A673 (cell line): ENCODE results near the gene CSHL1. TPM values are rescaled to one million over a fixed set of nuclear protein-coding genes. Genes with fewer than 3 reads are reported as not detected.

Experiments
- BruUV-seq: library from RNA; stranded (reverse); fragments of 400-500 nt; replicated peaks from 2 replicates; lab custom pipeline; 2021; lab: Mats Ljungman, UMichigan
- CTCF ChIA-PET: fragments of 300-600 bp; sonication (Branson Sonifier 250); formaldehyde crosslinking; loops from one replicate; lab custom pipeline; 2022; ENCODE audit warnings: antibody characterized with exemption; lab: Charles Lee
- POLR2A ChIA-PET: fragments of 300-600 bp; sonication (Branson Sonifier 250); formaldehyde crosslinking; loops from one replicate; lab custom pipeline; 2022; ENCODE audit warnings: antibody characterized with exemption; ENCODE audit not compliant: low non-redundant PET; lab: Charles Lee
- DNase-seq: peaks from one replicate; pipeline ENCODE4 v3.0.0-alpha.2; 2015; ENCODE audit warnings: low spot score
- H3K27ac ChIP-seq: fragments of 200-600 bp; sonication (generic); 2 replicates; pipeline ENCODE4 v1.5.1; 2016; ENCODE audit warnings: mixed run types, low read depth, mild to moderate bottlenecking, mixed read lengths, antibody characterized with exemption, low read length; ENCODE audit not compliant: poor library complexity, severe bottlenecking
- H3K27me3 ChIP-seq: fragments of 200-600 bp; sonication (generic); replicated peaks from 2 replicates; pipeline ENCODE4 v1.6.1; 2017; ENCODE audit warnings: mixed run types, low read depth, mild to moderate bottlenecking, mixed read lengths, antibody characterized with exemption, low read length; ENCODE audit not compliant: insufficient read depth, poor library complexity
- H3K36me3 ChIP-seq: fragments of 200-600 bp; sonication (generic); 2 replicates; pipeline ENCODE4 v1.6.1; 2016; ENCODE audit warnings: mixed run types, mild to moderate bottlenecking, mixed read lengths, antibody characterized with exemption, low read length; ENCODE audit not compliant: insufficient read depth, poor library complexity, severe bottlenecking
- H3K4me1 ChIP-seq: fragments of 200-600 bp; sonication (generic); 2 replicates; pipeline ENCODE4 v1.6.1; 2017; ENCODE audit warnings: mixed run types, mild to moderate bottlenecking, mixed read lengths, antibody characterized with exemption, low read length; ENCODE audit not compliant: insufficient read depth, poor library complexity, severe bottlenecking
- H3K4me3 ChIP-seq: fragments of 200-600 bp; sonication (generic); 2 replicates; pipeline ENCODE4 v1.5.1; 2016; ENCODE audit warnings: low read depth, mixed run types, mild to moderate bottlenecking, mixed read lengths, low read length; ENCODE audit not compliant: poor library complexity, severe bottlenecking
- H3K9me3 ChIP-seq: fragments of 200-600 bp; sonication (generic); 2 replicates; pipeline ENCODE4 v1.6.1; 2016; ENCODE audit warnings: mixed run types, low read depth, mild to moderate bottlenecking, mixed read lengths, antibody characterized with exemption, low read length; ENCODE audit not compliant: poor library complexity, severe bottlenecking
- EZH2 ChIP-seq: fragments of 200-600 bp; sonication (generic); IDR thresholded peaks from 2 replicates; pipeline ENCODE4 v1.6.1; 2017; ENCODE audit warnings: borderline replicate concordance, low read depth, mild to moderate bottlenecking, mixed read lengths, antibody characterized with exemption, low read length; ENCODE audit not compliant: poor library complexity, severe bottlenecking
- intact Hi-C: fragments of 100-400 bp; cut with micrococcal nuclease; formaldehyde crosslinking; loops from one replicate; pipeline ENCODE4 v1.10.0; 2022; ENCODE audit not compliant: unreplicated experiment
- total RNA-seq: library from RNA; stranded (reverse); gene quantifications from 2 replicates; pipeline ENCODE4 v1.2.3, GENCODE V29; 2021
- TF ChIP-seq, protein P1 (sequence below): fragments of 300-800, 200-600 bp; sonication (generic); conservative IDR thresholded peaks from 2 replicates; pipeline ENCODE4 v1.5.1; 2017; ENCODE audit warnings: low read depth, mild to moderate bottlenecking, antibody characterized with exemption, low read length, moderate library complexity, mixed read lengths

CSHL1 gene
- total RNA-seq, 1 experiment from 2014 or later: not detected

DNA sequence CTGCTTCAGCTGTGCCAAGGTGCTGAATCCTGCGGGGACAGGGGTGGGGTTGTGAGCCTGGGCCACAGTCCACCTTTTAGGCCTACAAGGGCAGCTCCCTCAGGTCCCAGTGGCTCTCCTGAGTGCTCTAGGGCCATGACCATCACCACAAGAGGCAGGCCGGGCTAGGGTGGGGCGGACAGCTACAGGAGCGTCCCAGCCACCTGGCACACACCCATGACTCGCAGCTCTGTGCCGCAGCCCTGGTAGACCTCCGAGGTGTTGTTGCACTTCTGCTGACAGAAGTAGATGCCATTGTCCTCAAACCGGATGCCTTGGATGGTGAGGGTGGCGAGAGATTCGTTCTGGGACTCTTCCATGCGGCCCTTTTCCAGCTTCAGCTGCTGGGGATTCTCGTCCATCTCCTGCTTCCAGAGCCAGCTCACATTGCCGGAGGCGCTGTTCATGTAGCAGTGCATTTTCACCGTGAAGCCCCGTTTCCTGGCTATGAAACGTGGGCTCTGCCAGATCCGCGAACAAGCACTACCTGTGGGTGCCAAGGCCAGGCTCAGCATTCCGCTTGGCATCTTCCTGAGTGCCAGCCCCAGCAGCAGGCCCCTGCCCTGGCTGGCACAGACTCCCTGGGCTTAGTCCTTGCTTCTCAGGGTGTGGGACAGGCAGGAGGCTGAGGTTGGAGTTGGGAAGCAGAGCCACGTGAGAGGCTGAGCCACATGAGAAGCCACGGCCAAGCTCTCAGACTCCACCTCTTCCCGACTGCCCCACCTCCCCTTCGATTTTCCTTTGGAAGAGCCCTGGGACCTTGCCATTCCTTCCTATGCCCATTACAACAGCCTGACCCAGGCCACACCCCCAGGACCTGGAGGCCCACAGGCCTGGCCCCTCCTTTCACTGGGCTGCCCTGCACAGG lies 19.1 kb upstream of the CSHL1 start:
- no peak for TF ChIP-seq EZH2
- TF ChIP-seq, protein P1, sequence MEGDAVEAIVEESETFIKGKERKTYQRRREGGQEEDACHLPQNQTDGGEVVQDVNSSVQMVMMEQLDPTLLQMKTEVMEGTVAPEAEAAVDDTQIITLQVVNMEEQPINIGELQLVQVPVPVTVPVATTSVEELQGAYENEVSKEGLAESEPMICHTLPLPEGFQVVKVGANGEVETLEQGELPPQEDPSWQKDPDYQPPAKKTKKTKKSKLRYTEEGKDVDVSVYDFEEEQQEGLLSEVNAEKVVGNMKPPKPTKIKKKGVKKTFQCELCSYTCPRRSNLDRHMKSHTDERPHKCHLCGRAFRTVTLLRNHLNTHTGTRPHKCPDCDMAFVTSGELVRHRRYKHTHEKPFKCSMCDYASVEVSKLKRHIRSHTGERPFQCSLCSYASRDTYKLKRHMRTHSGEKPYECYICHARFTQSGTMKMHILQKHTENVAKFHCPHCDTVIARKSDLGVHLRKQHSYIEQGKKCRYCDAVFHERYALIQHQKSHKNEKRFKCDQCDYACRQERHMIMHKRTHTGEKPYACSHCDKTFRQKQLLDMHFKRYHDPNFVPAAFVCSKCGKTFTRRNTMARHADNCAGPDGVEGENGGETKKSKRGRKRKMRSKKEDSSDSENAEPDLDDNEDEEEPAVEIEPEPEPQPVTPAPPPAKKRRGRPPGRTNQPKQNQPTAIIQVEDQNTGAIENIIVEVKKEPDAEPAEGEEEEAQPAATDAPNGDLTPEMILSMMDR: no peak
- ChIA-PET POLR2A (no interaction called here), CTCF (no interaction called here)
- H3K9me3 ChIP-seq: no peaks in the 10 kb centered on the region
- H3K4me1 ChIP-seq: peaks cover 15% of the 10 kb centered on the region
- intact Hi-C loops: no loop called here
- BruUV-seq: no TSS peak
- no peaks in the 10 kb centered on the region for H3K36me3 ChIP-seq
- no peak overlapping the region for H3K27ac ChIP-seq
- no peak for DNase-seq
- H3K4me3 ChIP-seq: no peak overlapping the region
- no peaks in the 10 kb centered on the region for H3K27me3 ChIP-seq

DNA sequence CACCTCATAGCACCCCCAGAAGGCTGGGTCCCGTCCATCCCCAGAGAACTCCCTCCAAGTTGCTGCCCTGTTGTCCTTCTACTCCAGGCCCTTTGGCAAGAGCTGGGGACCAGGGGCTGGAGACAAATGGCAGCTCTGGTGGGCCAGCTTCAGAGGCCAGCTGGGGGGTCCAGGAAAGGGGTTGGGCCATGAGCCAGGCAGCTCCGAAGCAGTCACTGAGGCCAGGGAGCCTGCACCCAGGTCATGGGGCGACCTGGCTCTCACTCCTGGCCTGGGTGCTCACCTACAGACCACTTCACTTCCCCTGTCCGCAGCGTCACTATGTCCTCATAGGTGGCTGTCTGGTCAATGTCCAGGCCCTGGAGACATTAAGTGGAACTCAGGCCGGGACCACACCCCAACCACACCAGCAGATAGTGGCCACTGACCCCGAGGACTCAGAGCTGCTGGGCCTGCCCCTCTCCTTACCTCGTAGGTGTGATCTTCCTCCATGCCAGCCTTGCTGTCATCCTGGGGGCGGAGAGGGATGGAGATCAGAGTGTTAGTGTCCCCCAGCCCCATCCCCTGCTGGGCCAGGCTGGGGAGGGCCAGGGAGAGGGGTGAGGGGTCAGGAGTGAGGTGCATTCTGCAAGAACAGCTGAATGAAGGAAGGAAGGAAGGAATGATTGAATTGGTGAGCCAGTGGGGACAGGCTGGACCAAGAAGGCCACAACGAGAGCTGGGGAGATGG lies 18.1 kb upstream of the CSHL1 start:
- ChIA-PET POLR2A (no interaction called here), CTCF (no interaction called here)
- Histone ChIP-seq H3K4me1 (peaks cover 15% of the 10 kb centered on the region), H3K27me3 (no peaks in the 10 kb centered on the region), H3K36me3 (no peaks in the 10 kb centered on the region), H3K27ac (no peak overlapping the region), H3K9me3 (no peaks in the 10 kb centered on the region), H3K4me3 (no peak overlapping the region)
- no TSS peak for BruUV-seq
- no peak for DNase-seq
- TF ChIP-seq, protein P1: no peak
- no peak for TF ChIP-seq EZH2
- intact Hi-C loops: no loop called here

GRCh38 chr17:63928172-63928666 lies 17.2 kb upstream of the CSHL1 start:
- no peaks in the 10 kb centered on the region for H3K36me3 ChIP-seq
- DNase-seq: no peak
- H3K27me3 ChIP-seq: no peaks in the 10 kb centered on the region
- ChIA-PET CTCF (interaction anchor here (0.8 kb wide), 1 partner anchor 9 kb away, joined by 4 read pairs; the partner anchor contains the start of gene GH1), POLR2A (no interaction called here)
- peaks cover 15% of the 10 kb centered on the region for H3K4me1 ChIP-seq
- H3K4me3 ChIP-seq: no peak overlapping the region
- no TSS peak for BruUV-seq
- no peaks in the 10 kb centered on the region for H3K9me3 ChIP-seq
- TF ChIP-seq, protein P1: no peak
- TF ChIP-seq EZH2: no peak
- intact Hi-C loops: no loop called here
- H3K27ac ChIP-seq: no peak overlapping the region
